ENCODE measurements around the gene SDK1.

DNA sequence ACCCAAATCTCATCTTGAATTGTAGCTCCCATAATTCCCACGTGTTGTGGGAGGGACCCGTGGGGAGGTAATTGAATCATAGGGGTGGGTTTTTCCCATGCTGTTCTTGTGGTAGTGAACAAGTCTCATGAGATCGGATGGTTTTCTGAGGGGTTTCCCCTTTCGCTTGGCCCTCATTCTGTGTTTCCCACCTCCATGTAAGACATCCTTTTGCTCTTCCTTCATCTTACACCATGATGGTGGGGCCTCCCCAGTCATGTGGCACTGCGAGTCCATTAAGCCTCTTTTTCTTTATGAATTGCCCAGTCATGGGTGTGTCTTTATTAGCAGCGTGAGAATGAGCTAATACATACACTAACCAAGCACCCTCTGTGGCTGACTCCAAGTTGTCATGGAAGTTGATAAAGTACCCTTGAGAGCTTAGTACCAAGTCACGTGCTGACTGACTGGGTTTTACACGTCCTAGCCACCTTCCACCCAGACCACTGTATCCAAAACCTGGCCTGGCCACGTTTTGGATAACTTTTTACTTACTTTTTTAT lies 614.4 kb downstream of the SDK1 start:
- TF ChIP-seq, protein P1, sequence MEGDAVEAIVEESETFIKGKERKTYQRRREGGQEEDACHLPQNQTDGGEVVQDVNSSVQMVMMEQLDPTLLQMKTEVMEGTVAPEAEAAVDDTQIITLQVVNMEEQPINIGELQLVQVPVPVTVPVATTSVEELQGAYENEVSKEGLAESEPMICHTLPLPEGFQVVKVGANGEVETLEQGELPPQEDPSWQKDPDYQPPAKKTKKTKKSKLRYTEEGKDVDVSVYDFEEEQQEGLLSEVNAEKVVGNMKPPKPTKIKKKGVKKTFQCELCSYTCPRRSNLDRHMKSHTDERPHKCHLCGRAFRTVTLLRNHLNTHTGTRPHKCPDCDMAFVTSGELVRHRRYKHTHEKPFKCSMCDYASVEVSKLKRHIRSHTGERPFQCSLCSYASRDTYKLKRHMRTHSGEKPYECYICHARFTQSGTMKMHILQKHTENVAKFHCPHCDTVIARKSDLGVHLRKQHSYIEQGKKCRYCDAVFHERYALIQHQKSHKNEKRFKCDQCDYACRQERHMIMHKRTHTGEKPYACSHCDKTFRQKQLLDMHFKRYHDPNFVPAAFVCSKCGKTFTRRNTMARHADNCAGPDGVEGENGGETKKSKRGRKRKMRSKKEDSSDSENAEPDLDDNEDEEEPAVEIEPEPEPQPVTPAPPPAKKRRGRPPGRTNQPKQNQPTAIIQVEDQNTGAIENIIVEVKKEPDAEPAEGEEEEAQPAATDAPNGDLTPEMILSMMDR (IDR thresholded peaks at IDR 0.05), result no peak
- TF ChIP-seq POLR2A (IDR thresholded peaks at IDR 0.05), result no peak
